Measurements from ENCODE around the gene FAIM.

DNA sequence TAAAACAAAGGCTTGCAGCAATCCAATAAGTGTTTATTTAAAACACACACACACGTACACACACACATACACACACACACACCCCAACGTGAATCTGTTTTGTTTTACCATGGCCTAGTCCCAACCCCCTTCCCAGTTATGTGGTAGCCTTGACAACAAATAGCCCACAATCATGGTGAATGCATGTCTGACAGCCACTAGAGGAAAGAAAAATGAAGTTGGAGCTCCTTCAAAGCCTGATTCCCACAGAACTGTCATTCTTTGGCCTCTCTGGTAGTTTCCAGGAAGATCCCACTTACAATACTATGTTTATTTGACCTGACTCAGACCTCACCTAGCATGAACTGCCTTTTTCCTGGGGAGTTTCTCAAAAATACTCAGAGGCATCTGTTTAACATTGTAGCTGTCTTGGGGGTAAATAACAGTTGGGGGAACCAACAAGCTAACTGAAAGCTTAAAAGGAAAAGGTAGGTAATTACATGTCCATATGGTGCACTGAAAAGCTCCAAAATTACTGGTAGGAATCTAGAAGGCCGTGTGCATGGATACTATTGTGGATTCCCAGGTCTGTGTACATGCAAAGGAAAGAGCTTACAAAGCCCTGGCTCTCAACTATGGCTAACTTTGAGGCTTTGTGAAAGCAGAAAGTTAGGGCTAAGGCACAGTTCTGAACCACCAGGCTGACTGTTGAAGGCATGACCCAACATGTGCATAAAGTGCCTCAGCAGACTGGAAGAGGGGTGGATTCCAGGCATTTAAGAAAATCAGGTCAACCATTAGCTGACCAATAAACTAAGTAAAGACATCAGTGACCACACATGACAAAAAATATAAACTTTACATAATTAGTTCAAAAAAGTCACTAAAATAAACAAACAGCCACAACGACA lies 65.3 kb downstream of the FAIM start:
- TF ChIP-seq, protein P1, sequence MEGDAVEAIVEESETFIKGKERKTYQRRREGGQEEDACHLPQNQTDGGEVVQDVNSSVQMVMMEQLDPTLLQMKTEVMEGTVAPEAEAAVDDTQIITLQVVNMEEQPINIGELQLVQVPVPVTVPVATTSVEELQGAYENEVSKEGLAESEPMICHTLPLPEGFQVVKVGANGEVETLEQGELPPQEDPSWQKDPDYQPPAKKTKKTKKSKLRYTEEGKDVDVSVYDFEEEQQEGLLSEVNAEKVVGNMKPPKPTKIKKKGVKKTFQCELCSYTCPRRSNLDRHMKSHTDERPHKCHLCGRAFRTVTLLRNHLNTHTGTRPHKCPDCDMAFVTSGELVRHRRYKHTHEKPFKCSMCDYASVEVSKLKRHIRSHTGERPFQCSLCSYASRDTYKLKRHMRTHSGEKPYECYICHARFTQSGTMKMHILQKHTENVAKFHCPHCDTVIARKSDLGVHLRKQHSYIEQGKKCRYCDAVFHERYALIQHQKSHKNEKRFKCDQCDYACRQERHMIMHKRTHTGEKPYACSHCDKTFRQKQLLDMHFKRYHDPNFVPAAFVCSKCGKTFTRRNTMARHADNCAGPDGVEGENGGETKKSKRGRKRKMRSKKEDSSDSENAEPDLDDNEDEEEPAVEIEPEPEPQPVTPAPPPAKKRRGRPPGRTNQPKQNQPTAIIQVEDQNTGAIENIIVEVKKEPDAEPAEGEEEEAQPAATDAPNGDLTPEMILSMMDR (IDR thresholded peaks at IDR 0.05), result no peak
- TF ChIP-seq, protein P2, sequence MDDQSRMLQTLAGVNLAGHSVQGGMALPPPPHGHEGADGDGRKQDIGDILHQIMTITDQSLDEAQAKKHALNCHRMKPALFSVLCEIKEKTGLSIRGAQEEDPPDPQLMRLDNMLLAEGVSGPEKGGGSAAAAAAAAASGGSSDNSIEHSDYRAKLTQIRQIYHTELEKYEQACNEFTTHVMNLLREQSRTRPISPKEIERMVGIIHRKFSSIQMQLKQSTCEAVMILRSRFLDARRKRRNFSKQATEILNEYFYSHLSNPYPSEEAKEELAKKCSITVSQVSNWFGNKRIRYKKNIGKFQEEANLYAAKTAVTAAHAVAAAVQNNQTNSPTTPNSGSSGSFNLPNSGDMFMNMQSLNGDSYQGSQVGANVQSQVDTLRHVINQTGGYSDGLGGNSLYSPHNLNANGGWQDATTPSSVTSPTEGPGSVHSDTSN (IDR thresholded peaks at IDR 0.05), result no peak
- TF ChIP-seq RAD21 (IDR thresholded peaks at IDR 0.05; ENCODE audit: low read length), result no peak

All from SK-N-SH (cell line).